ENCODE results near the gene ADAM12.
A peak's percentile ranks its signal among the peaks of the same experiment; 100 is the strongest.

ADAM12 gene

DNA sequence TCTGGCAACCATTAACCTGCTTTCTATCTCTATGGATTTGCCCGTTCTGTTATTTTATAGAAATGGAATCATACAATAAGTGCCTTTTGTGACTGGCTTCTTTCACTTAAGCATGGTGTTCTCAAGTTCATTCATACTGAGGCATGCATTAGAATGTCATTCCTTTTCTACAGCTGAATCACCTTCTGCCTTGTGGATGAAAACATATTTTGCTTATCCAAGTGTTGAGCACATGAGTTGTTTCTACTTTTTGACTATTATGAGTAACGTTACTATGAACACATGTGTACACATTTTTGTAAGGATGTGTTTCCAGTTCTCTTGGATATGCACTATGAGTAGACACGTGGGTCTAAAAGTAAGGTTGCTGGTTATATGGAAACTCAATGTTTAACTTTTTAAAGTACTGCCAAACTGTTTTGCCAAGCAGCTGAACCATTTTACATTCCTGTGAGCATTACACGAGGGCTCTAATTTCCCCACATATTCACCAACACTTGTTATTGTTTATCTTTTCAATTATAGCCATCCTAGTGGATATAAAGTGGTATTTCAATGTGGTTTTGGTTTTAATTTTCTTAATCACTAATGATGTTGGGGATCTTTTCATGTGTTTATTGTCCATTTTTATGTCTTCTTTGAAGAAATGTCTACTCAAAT lies 250.6 kb downstream of the ADAM12 start:
- H3K4me3 Mint-ChIP-seq, result no peak overlapping the region
- H3K27ac Mint-ChIP-seq, result no peak overlapping the region
- peaks cover 10% of the 10 kb centered on the region for H3K36me3 Mint-ChIP-seq (ENCODE audit: low read depth)
- H3K27me3 Mint-ChIP-seq (ENCODE audit: low read depth), result no peaks in the 10 kb centered on the region
- peaks cover 17% of the 10 kb centered on the region for H3K4me1 Mint-ChIP-seq
- peaks cover 7% of the 10 kb centered on the region for H3K9me3 Mint-ChIP-seq
- TF ChIP-seq, protein P1, sequence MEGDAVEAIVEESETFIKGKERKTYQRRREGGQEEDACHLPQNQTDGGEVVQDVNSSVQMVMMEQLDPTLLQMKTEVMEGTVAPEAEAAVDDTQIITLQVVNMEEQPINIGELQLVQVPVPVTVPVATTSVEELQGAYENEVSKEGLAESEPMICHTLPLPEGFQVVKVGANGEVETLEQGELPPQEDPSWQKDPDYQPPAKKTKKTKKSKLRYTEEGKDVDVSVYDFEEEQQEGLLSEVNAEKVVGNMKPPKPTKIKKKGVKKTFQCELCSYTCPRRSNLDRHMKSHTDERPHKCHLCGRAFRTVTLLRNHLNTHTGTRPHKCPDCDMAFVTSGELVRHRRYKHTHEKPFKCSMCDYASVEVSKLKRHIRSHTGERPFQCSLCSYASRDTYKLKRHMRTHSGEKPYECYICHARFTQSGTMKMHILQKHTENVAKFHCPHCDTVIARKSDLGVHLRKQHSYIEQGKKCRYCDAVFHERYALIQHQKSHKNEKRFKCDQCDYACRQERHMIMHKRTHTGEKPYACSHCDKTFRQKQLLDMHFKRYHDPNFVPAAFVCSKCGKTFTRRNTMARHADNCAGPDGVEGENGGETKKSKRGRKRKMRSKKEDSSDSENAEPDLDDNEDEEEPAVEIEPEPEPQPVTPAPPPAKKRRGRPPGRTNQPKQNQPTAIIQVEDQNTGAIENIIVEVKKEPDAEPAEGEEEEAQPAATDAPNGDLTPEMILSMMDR (IDR thresholded peaks at IDR 0.05; ENCODE audit: unreplicated experiment in 3 of 3), result no peak

DNA sequence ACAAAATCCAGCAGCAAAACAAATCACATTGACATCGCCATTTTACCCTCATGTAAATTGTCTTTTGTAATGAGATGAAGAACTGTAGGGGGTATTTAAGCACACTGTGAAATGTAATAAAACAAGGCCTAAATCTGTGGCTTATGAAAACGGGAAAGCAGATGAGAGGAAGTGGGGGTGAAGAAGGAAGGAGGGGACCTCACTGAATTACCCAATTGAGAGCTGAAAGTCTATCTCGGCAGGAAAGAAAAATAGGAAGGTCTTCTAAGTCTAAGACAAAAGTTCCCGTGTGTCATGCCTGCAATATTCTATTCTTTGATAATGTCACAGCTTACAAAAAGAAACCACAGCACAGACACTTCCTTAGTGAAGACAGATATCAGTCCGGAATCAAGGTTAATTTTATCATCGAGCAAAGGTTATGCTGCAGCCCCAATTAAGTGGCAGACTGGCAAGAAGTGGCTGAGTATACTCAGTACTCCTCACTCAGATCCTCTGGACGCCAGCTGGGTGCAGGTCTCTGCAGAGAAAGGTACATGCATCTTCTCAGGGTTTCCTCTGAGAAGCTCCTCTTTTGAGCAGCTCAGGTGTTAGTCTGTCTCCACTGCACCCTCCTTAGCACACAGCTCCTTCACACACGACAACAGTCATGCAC lies 252.2 kb downstream of the ADAM12 start:
- peak overlapping the region; percentile 27 to 70 (median 62) for H3K27ac Mint-ChIP-seq
- peaks cover 24% of the 10 kb centered on the region for H3K4me1 Mint-ChIP-seq
- peaks cover 11% of the 10 kb centered on the region for H3K36me3 Mint-ChIP-seq (ENCODE audit: low read depth)
- H3K9me3 Mint-ChIP-seq, result peaks cover 5% of the 10 kb centered on the region
- TF ChIP-seq, protein P1 (IDR thresholded peaks at IDR 0.05; ENCODE audit: unreplicated experiment in 3 of 3), result no peak
- no peak overlapping the region for H3K4me3 Mint-ChIP-seq
- H3K27me3 Mint-ChIP-seq (ENCODE audit: low read depth), result peaks cover 4% of the 10 kb centered on the region

DNA sequence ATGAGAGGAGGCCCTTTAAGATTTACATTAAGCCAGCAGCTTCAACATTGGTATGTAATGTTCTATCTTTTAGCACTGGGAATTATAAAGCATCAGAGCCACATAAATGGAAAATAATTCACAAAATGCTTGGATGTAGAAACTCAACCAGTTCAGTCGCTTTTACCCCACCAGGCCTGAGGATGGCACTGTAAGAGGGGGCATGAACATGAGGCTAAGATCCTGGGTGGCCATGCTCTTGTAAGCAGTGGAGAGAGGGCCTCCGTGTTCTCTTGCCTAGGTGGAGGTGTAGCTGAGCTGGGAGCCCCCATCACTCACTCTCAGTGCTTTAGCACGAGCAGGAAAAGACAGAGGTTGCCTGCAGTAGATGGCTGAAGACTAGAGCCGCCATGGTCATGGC lies 253.1 kb downstream of the ADAM12 start:
- peaks cover 5% of the 10 kb centered on the region for H3K9me3 Mint-ChIP-seq
- H3K4me1 Mint-ChIP-seq, result peaks cover 30% of the 10 kb centered on the region
- peaks cover 7% of the 10 kb centered on the region for H3K27me3 Mint-ChIP-seq (ENCODE audit: low read depth)
- peaks cover 11% of the 10 kb centered on the region for H3K36me3 Mint-ChIP-seq (ENCODE audit: low read depth)
- TF ChIP-seq, protein P1 (IDR thresholded peaks at IDR 0.05; ENCODE audit: unreplicated experiment in 3 of 3), result no peak
- no peak overlapping the region for H3K4me3 Mint-ChIP-seq
- peak overlapping the region in 2 of 3 experiments; percentile 62 to 70 for H3K27ac Mint-ChIP-seq

DNA sequence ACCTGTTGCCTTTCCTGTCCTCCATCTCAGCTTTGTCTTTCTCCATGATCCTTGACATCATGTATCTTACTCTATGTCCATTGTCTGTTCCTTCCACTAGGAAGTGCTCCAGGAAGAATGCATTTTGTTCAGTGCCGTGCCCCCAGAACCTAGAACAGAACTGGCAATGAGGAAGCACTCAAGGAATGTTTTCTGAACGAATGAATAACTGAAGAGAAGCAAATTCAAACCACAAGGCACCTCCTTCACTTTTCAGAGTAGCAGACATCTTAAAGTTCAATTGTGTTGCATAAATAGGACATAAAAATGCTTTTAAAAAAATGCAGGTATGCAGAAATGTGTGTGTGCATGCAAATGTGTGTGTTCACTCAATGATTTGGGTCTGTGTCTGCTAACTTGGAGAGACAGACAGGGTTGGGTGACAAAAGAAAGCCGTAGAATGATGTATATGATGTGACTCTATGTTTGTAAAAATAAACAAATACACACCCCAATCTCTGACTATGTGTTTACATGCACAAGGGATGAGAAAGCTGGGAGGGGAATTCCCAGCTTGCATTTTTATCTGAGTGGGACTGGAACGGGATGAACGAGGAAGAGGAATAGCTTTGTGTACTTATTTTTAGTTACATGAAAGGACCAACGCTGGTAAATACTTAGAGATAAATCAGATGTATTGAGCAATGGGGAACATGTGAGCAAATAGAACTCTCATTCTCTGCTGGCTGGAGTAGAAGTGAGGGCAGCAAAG lies 254.2 kb downstream of the ADAM12 start:
- peaks cover 11% of the 10 kb centered on the region for H3K36me3 Mint-ChIP-seq (ENCODE audit: low read depth)
- peaks cover 39% of the 10 kb centered on the region for H3K4me1 Mint-ChIP-seq
- no peak overlapping the region for H3K4me3 Mint-ChIP-seq
- peaks cover 8% of the 10 kb centered on the region for H3K27me3 Mint-ChIP-seq (ENCODE audit: low read depth)
- H3K27ac Mint-ChIP-seq, result no peak overlapping the region
- TF ChIP-seq, protein P1 (IDR thresholded peaks at IDR 0.05; ENCODE audit: unreplicated experiment in 3 of 3), result no peak
- peaks cover 5% of the 10 kb centered on the region for H3K9me3 Mint-ChIP-seq

DNA sequence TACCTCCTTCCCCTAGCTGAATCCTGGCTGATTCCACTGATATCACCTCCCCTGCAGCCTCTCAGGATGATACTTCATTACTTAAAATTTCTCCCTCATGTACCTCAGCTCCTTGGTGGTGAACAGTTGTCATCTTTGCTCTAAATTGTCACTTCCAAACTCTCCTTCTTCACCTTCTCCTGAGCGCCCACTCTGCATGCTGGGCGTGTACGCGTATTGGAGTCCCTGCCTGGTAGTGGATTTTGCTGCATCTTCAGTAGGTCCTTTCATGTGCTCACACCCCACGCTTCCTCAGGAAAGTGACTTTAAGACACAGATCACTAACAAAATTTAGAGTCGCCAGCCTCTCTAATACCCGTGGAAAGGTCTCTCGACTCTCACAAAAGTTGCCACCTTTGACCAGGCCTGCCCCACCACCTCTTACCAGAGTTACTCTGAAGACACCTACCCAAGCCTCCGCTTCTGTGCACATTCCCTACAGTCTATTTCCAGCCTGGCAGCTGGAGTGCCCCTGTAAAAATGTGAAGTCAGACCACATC lies 255.1 kb downstream of the ADAM12 start:
- Mint-ChIP-seq H3K4me3 (no peak overlapping the region), H3K9me3 (peaks cover 3% of the 10 kb centered on the region), H3K27ac (peak overlapping the region in 1 of 3 experiments; percentile 24), H3K36me3 (ENCODE audit: low read depth) (peaks cover 11% of the 10 kb centered on the region), H3K27me3 (ENCODE audit: low read depth) (peaks cover 8% of the 10 kb centered on the region), H3K4me1 (peaks cover 39% of the 10 kb centered on the region)
- TF ChIP-seq, protein P1 (IDR thresholded peaks at IDR 0.05; ENCODE audit: unreplicated experiment in 3 of 3), result no peak

Data from nephron (organoid).